CD8-positive, alpha-beta memory T cell (primary cell): ENCODE measurements around the gene MYH3. TPM values are rescaled to one million over a fixed set of nuclear protein-coding genes. Genes with fewer than 3 reads are reported as not detected.
"Not testable (repeated sequence)": the region's sequence is repeated elsewhere in the genome, so short reads cannot be mapped to it uniquely, and the experiment has no call there.

Experiments
- CTCF ChIA-PET: fragments of 350-600 bp; sonication (Branson Sonifier 250); formaldehyde crosslinking; loops from one replicate; lab custom pipeline; 2021; ENCODE audit warnings: antibody characterized with exemption; lab: Charles Lee
- POLR2A ChIA-PET: fragments of 350-600 bp; sonication (Branson Sonifier 250); formaldehyde crosslinking; loops from one replicate; lab custom pipeline; 2021; ENCODE audit warnings: antibody characterized with exemption; lab: Charles Lee
- DNase-seq, 5 donors: peaks; one replicate each; pipeline versions ENCODE4 v3.0.0 to v3.0.0-alpha.2; 2020 to 2022; ENCODE audit warnings: mixed read lengths in 1 of 5
- H3K27ac ChIP-seq: one replicate; pipeline ENCODE4 v1.7.0; 2013; ENCODE audit warnings: low read depth, mild to moderate bottlenecking, low read length, moderate library complexity
- H3K27me3 ChIP-seq: 2 replicates; pipeline ENCODE4 v1.7.0; 2013; ENCODE audit warnings: low read length, mild to moderate bottlenecking; ENCODE audit not compliant: insufficient read depth, poor library complexity, severe bottlenecking
- H3K36me3 ChIP-seq: 2 replicates; pipeline ENCODE4 v1.7.0; 2013; ENCODE audit warnings: mild to moderate bottlenecking, low read length, moderate library complexity; ENCODE audit not compliant: insufficient read depth
- H3K4me1 ChIP-seq: 2 replicates; pipeline ENCODE4 v1.7.0; 2013; ENCODE audit warnings: mild to moderate bottlenecking, low read length, moderate library complexity; ENCODE audit not compliant: insufficient read depth
- H3K4me3 ChIP-seq: 2 replicates; pipeline ENCODE4 v1.7.0; 2013; ENCODE audit warnings: mild to moderate bottlenecking, low read length
- H3K9me3 ChIP-seq: 2 replicates; pipeline ENCODE4 v1.7.0; 2013; ENCODE audit warnings: mild to moderate bottlenecking, low read length
- H3K27ac Mint-ChIP-seq, 8 donors: one replicate each; pipeline ENCODE4 v1.8.0; 2020 to 2021; ENCODE audit warnings: mixed read lengths in 8 of 8, mild to moderate bottlenecking in 6 of 8, inconsistent platforms in 3 of 8, moderate library complexity in 3 of 8
- H3K27me3 Mint-ChIP-seq, 2 donors: one replicate each; pipeline ENCODE4 v1.8.0; 2020 to 2021; ENCODE audit warnings: mixed read lengths in 2 of 2, mild to moderate bottlenecking in 1 of 2, moderate library complexity in 1 of 2
- H3K36me3 Mint-ChIP-seq, 3 donors: one replicate each; pipeline ENCODE4 v1.8.0; 2020 to 2021; ENCODE audit warnings: mixed read lengths in 3 of 3, inconsistent platforms in 1 of 3, mild to moderate bottlenecking in 1 of 3
- H3K4me1 Mint-ChIP-seq, 3 donors: one replicate each; pipeline ENCODE4 v1.8.0; 2020 to 2021; ENCODE audit warnings: mixed read lengths in 3 of 3, inconsistent platforms in 1 of 3, mild to moderate bottlenecking in 1 of 3
- H3K4me3 Mint-ChIP-seq, 7 donors: one replicate each; pipeline ENCODE4 v1.8.0; 2020 to 2021; ENCODE audit warnings: mixed read lengths in 7 of 7, mild to moderate bottlenecking in 6 of 7, moderate library complexity in 4 of 7, inconsistent platforms in 2 of 7
- H3K9me3 Mint-ChIP-seq, 5 donors: one replicate each; pipeline ENCODE4 v1.8.0; 2020 to 2022; ENCODE audit warnings: mixed read lengths in 5 of 5, mild to moderate bottlenecking in 3 of 5, moderate library complexity in 2 of 5, inconsistent platforms in 1 of 5
- polyA plus RNA-seq: library from polyadenylated mRNA; unstranded; fragments of 300-500 nt; fragmentation: Illumina TruSeq; gene quantifications from one replicate; pipeline ENCODE4 v1.2.3, GENCODE V29; 2021
- total RNA-seq, 2 experiments: library from RNA; stranded (reverse); gene quantifications; one replicate each; pipeline ENCODE4 v1.2.3, GENCODE V29; 2021

Gene MYH3
- total RNA-seq (1 to 10 TPM; 2.6 to 3.5 TPM), polyA plus RNA-seq (not detected)

- Mint-ChIP-seq H3K9me3 (no peaks in the 10 kb centered on the region), H3K4me3 (no peak within 1 kb of the TSS), H3K4me1 (peaks cover 7 to 11% (median 9%) of the 10 kb centered on the region in 3 donors), H3K27me3 (peaks cover 0 to 2% of the 10 kb centered on the region in 2 donors), H3K27ac (no peak within 1 kb of the TSS), H3K36me3 (peaks cover 7 to 16% (median 15%) of the 10 kb centered on the region in 3 donors)
- ChIA-PET CTCF (interaction anchor here (3.6 kb wide), 1 partner anchor 10 kb away, joined by 13 read pairs; no protein-coding TSS in a partner anchor), POLR2A (no interaction called here)
- no peaks in the 10 kb centered on the region for H3K36me3 ChIP-seq
- no peak within 1 kb of the TSS for H3K4me3 ChIP-seq
- H3K27me3 ChIP-seq, result no peaks in the 10 kb centered on the region
- no peak for DNase-seq
- no peaks in the 10 kb centered on the region for H3K9me3 ChIP-seq
- peaks cover 3% of the 10 kb centered on the region for H3K4me1 ChIP-seq
- H3K27ac ChIP-seq, result no peak within 1 kb of the TSS
These were observed at the start of gene MYH3 for GRCh38 chr17:10657148-10657547. TSS of gene MYH3 (minus strand) at chr17:10657309. CDS start at chr17:10655064, 2,245 bp downstream.

DNA sequence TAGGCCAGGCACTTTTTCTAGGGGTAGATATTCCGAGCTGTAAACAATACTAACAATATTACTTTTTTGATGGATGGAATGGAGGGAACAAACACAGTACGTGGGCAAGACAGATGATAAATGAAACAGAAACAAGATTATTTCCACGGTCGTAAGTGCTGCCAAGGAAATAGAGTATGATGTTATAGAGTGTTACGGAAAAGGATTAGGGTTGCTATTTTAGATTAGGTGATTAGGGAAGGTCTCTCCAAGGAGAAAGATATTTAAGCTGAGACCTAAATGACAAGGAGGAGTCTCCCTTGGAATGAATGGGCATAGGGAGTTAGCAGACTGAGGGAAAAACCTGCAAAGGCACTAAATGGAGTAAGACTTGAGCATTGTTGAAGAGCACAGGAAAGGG, 48.6 kb upstream of the MYH3 start:
- ChIA-PET CTCF (no interaction called here), POLR2A (no interaction called here)
- Mint-ChIP-seq H3K4me3 (no peak overlapping the region), H3K36me3 (peaks cover 0 to 72% (median 21%) of the 10 kb centered on the region in 3 donors), H3K27ac (peak overlapping the region in 6 of 8 donors; percentile 5 to 77 (median 26)), H3K4me1 (peaks cover 43 to 66% (median 65%) of the 10 kb centered on the region in 3 donors), H3K9me3 (no peaks in the 10 kb centered on the region), H3K27me3 (peaks cover 0 to 3% of the 10 kb centered on the region in 2 donors)
- H3K4me1 ChIP-seq, result peaks cover 41% of the 10 kb centered on the region
- H3K4me3 ChIP-seq, result no peak overlapping the region
- no peak for DNase-seq
- H3K36me3 ChIP-seq, result peaks cover 34% of the 10 kb centered on the region
- H3K27me3 ChIP-seq, result no peaks in the 10 kb centered on the region
- H3K9me3 ChIP-seq, result no peaks in the 10 kb centered on the region
- no peak overlapping the region for H3K27ac ChIP-seq

- no peaks in the 10 kb centered on the region for H3K27me3 ChIP-seq
- Mint-ChIP-seq H3K27me3 (no peaks in the 10 kb centered on the region), H3K36me3 (peaks cover 0 to 54% (median 13%) of the 10 kb centered on the region in 3 donors), H3K4me3 (peak overlapping the region in 4 of 7 donors; percentile 20 to 58 (median 48)), H3K9me3 (no peaks in the 10 kb centered on the region), H3K4me1 (peaks cover 54 to 77% (median 77%) of the 10 kb centered on the region in 3 donors), H3K27ac (peak overlapping the region in 6 of 8 donors; percentile 18 to 79 (median 46))
- ChIA-PET POLR2A (no interaction called here), CTCF (no interaction called here)
- H3K4me3 ChIP-seq, result no peak overlapping the region
- peak in 1 of 5 donors; percentile 10 for DNase-seq
- H3K4me1 ChIP-seq, result peaks cover 56% of the 10 kb centered on the region
- H3K36me3 ChIP-seq, result peaks cover 22% of the 10 kb centered on the region
- no peaks in the 10 kb centered on the region for H3K9me3 ChIP-seq
- no peak overlapping the region for H3K27ac ChIP-seq
These were observed 45.5 kb upstream of the MYH3 start for GRCh38 chr17:10702574-10702973.

DNA sequence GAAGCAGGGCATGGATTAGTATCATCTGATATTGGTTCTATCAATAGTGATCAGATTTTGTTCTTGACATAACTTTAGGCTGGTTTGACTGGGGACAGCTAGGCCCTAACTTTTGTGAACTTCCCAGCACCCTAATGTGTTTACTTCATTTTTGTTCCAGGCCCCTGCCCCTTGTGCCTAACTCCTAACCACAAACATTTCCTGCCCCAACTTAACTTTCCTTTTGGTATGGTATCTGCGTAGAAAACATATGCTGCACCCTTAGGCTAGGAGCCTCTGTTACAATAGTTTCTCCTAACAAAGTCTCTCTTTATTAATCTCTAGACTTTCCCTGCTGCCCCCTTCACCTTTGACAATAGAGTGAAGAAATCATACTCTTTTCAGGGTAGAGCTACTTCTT, 42.7 kb upstream of the MYH3 start:
- H3K27me3 ChIP-seq, result no peaks in the 10 kb centered on the region
- Mint-ChIP-seq H3K27me3 (no peaks in the 10 kb centered on the region), H3K9me3 (no peaks in the 10 kb centered on the region), H3K36me3 (peaks cover 0 to 42% (median 4%) of the 10 kb centered on the region in 3 donors), H3K4me3 (peak overlapping the region; percentile 58 to 86 (median 75)), H3K27ac (peak overlapping the region; percentile 9 to 94 (median 86)), H3K4me1 (peaks cover 60 to 81% (median 80%) of the 10 kb centered on the region in 3 donors)
- H3K4me3 ChIP-seq, result peak overlapping the region; percentile 10
- H3K4me1 ChIP-seq, result peaks cover 55% of the 10 kb centered on the region
- ChIA-PET POLR2A (interaction anchor here (0.5 to 0.9 kb wide), 2 partner anchors 17 to 30 kb away, joined by 3 read pairs; partner anchors contain the start of gene TMEM220), CTCF (interaction anchor here (1.3 kb wide), 1 partner anchor 37 kb away, joined by 5 read pairs; no protein-coding TSS in a partner anchor)
- DNase-seq, result peak in 2 of 5 donors; percentile 25 to 74
- H3K36me3 ChIP-seq, result peaks cover 3% of the 10 kb centered on the region
- peak overlapping the region; percentile 9 for H3K27ac ChIP-seq
- H3K9me3 ChIP-seq, result no peaks in the 10 kb centered on the region

- Histone ChIP-seq H3K27me3 (no peaks in the 10 kb centered on the region), H3K27ac (peak overlapping the region; percentile 86), H3K36me3 (no peaks in the 10 kb centered on the region), H3K4me3 (peak overlapping the region; percentile 75), H3K9me3 (no peaks in the 10 kb centered on the region), H3K4me1 (peaks cover 51% of the 10 kb centered on the region)
- Mint-ChIP-seq H3K4me3 (peak overlapping the region; percentile 85 to 99 (median 96)), H3K4me1 (peaks cover 61 to 78% (median 78%) of the 10 kb centered on the region in 3 donors), H3K9me3 (no peaks in the 10 kb centered on the region), H3K27me3 (no peaks in the 10 kb centered on the region), H3K36me3 (peaks cover 0 to 45% (median 11%) of the 10 kb centered on the region in 3 donors), H3K27ac (peak overlapping the region; percentile 95 to 98 (median 96))
- peak in 1 of 5 donors; percentile 11 for DNase-seq
- POLR2A ChIA-PET, result no interaction called here
- CTCF ChIA-PET, result no interaction called here
These were observed 41.1 kb upstream of the MYH3 start for GRCh38 chr17:10698096-10698818.

- DNase-seq, result peak; percentile 83 to 93 (median 85)
- H3K36me3 Mint-ChIP-seq, result peaks cover 0 to 52% (median 14%) of the 10 kb centered on the region in 3 donors
- Histone ChIP-seq H3K27ac (peak within 1 kb of the TSS; percentile 86), H3K27me3 (no peaks in the 10 kb centered on the region), H3K36me3 (peaks cover 4% of the 10 kb centered on the region), H3K4me1 (peaks cover 42% of the 10 kb centered on the region), H3K4me3 (peak within 1 kb of the TSS; percentile 75), H3K9me3 (no peaks in the 10 kb centered on the region)
- CTCF ChIA-PET, result interaction anchor here (1.6 kb wide), 1 partner anchor 50 kb away, joined by 5 read pairs; no protein-coding TSS in a partner anchor
- H3K4me1 Mint-ChIP-seq, result peaks cover 62 to 78% (median 77%) of the 10 kb centered on the region in 3 donors
- peak within 1 kb of the TSS; percentile 85 to 99 (median 96) for H3K4me3 Mint-ChIP-seq
- peak within 1 kb of the TSS; percentile 95 to 98 (median 96) for H3K27ac Mint-ChIP-seq
- no peaks in the 10 kb centered on the region for H3K27me3 Mint-ChIP-seq
- H3K9me3 Mint-ChIP-seq, result no peaks in the 10 kb centered on the region
- POLR2A ChIA-PET, result interaction anchor here (0.5 kb wide), 1 partner anchor 33 kb away, joined by 3 read pairs; no protein-coding TSS in a partner anchor
These were observed 40.3 kb upstream of the MYH3 start, which contains the start of the genes ADPRM and SCO1 for GRCh38 chr17:10697092-10698081. TSS of gene ADPRM (plus strand) at chr17:10697594. CDS start at chr17:10704927, 7,333 bp downstream. TSS of gene SCO1 (minus strand) at chr17:10697533. CDS start at chr17:10697507, 26 bp downstream.

DNA sequence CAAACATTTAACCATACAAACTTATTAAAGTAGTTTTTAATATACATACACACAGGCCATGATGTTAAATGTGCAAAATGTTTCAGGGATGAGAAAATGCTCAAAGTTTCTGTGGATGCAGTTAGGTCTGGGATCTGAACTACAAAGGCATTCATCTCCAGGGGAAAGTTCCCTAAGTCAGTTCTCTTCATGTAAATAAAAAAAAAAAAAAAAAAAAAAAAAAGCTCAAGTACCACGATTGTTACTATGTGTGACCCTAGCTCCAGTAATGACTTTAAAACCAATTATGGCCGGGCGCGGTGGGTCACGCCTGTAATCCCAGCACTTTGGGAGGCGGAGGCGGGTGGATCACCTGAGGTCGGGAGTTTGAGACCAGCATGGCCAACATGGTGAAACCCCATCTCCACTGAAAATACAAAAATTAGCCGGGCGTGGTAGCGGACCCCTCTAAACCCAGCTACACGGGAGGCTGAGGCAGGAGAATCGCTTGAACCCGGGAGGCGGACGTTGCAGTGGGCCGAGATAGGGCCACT, 38.8 kb upstream of the MYH3 start:
- not testable (repeated sequence) for H3K27me3 Mint-ChIP-seq, H3K9me3 Mint-ChIP-seq, H3K9me3 ChIP-seq, DNase-seq, H3K27ac ChIP-seq, H3K27me3 ChIP-seq, H3K4me3 ChIP-seq
- POLR2A ChIA-PET, result interaction anchor here (0.5 kb wide), 1 partner anchor 131 kb away, joined by 5 read pairs; no protein-coding TSS in a partner anchor
- CTCF ChIA-PET, result interaction anchor here (0.9 to 1.6 kb wide), 2 partner anchors 49 to 79 kb away, joined by 3 to 5 read pairs; no protein-coding TSS in a partner anchor
- H3K4me3 Mint-ChIP-seq, result peak overlapping the region; percentile 85 to 99 (median 96)
- Histone ChIP-seq H3K36me3 (peaks cover 14% of the 10 kb centered on the region), H3K4me1 (peaks cover 32% of the 10 kb centered on the region)
- peaks cover 0 to 58% (median 16%) of the 10 kb centered on the region in 3 donors for H3K36me3 Mint-ChIP-seq
- H3K4me1 Mint-ChIP-seq, result peaks cover 53 to 72% (median 71%) of the 10 kb centered on the region in 3 donors
- peak overlapping the region in 6 of 8 donors; percentile 35 to 98 (median 90) for H3K27ac Mint-ChIP-seq
